CD8-positive, alpha-beta memory T cell (primary cell): ENCODE data around the gene KPNA3. TPM values are rescaled to one million over a fixed set of nuclear protein-coding genes. Genes with fewer than 3 reads are reported as not detected.
A peak's percentile ranks its signal among the peaks of the same experiment; 100 is the strongest.
"Not testable (repeated sequence)": the region's sequence is repeated elsewhere in the genome, so short reads cannot be mapped to it uniquely, and the experiment has no call there.

Experiments
- CTCF ChIA-PET: fragments of 350-600 bp; sonication (Branson Sonifier 250); formaldehyde crosslinking; loops from one replicate; lab custom pipeline; 2021; ENCODE audit warnings: antibody characterized with exemption; lab: Charles Lee
- POLR2A ChIA-PET: fragments of 350-600 bp; sonication (Branson Sonifier 250); formaldehyde crosslinking; loops from one replicate; lab custom pipeline; 2021; ENCODE audit warnings: antibody characterized with exemption; lab: Charles Lee
- DNase-seq, 5 donors: peaks; one replicate each; pipeline versions ENCODE4 v3.0.0 to v3.0.0-alpha.2; 2020 to 2022; ENCODE audit warnings: mixed read lengths in 1 of 5
- H3K27ac ChIP-seq: one replicate; pipeline ENCODE4 v1.7.0; 2013; ENCODE audit warnings: low read depth, mild to moderate bottlenecking, low read length, moderate library complexity
- H3K27me3 ChIP-seq: 2 replicates; pipeline ENCODE4 v1.7.0; 2013; ENCODE audit warnings: low read length, mild to moderate bottlenecking; ENCODE audit not compliant: insufficient read depth, poor library complexity, severe bottlenecking
- H3K36me3 ChIP-seq: 2 replicates; pipeline ENCODE4 v1.7.0; 2013; ENCODE audit warnings: mild to moderate bottlenecking, low read length, moderate library complexity; ENCODE audit not compliant: insufficient read depth
- H3K4me1 ChIP-seq: 2 replicates; pipeline ENCODE4 v1.7.0; 2013; ENCODE audit warnings: mild to moderate bottlenecking, low read length, moderate library complexity; ENCODE audit not compliant: insufficient read depth
- H3K4me3 ChIP-seq: 2 replicates; pipeline ENCODE4 v1.7.0; 2013; ENCODE audit warnings: mild to moderate bottlenecking, low read length
- H3K9me3 ChIP-seq: 2 replicates; pipeline ENCODE4 v1.7.0; 2013; ENCODE audit warnings: mild to moderate bottlenecking, low read length
- H3K27ac Mint-ChIP-seq, 8 donors: one replicate each; pipeline ENCODE4 v1.8.0; 2020 to 2021; ENCODE audit warnings: mixed read lengths in 8 of 8, mild to moderate bottlenecking in 6 of 8, inconsistent platforms in 3 of 8, moderate library complexity in 3 of 8
- H3K27me3 Mint-ChIP-seq, 2 donors: one replicate each; pipeline ENCODE4 v1.8.0; 2020 to 2021; ENCODE audit warnings: mixed read lengths in 2 of 2, mild to moderate bottlenecking in 1 of 2, moderate library complexity in 1 of 2
- H3K36me3 Mint-ChIP-seq, 3 donors: one replicate each; pipeline ENCODE4 v1.8.0; 2020 to 2021; ENCODE audit warnings: mixed read lengths in 3 of 3, inconsistent platforms in 1 of 3, mild to moderate bottlenecking in 1 of 3
- H3K4me1 Mint-ChIP-seq, 3 donors: one replicate each; pipeline ENCODE4 v1.8.0; 2020 to 2021; ENCODE audit warnings: mixed read lengths in 3 of 3, inconsistent platforms in 1 of 3, mild to moderate bottlenecking in 1 of 3
- H3K4me3 Mint-ChIP-seq, 7 donors: one replicate each; pipeline ENCODE4 v1.8.0; 2020 to 2021; ENCODE audit warnings: mixed read lengths in 7 of 7, mild to moderate bottlenecking in 6 of 7, moderate library complexity in 4 of 7, inconsistent platforms in 2 of 7
- H3K9me3 Mint-ChIP-seq, 5 donors: one replicate each; pipeline ENCODE4 v1.8.0; 2020 to 2022; ENCODE audit warnings: mixed read lengths in 5 of 5, mild to moderate bottlenecking in 3 of 5, moderate library complexity in 2 of 5, inconsistent platforms in 1 of 5
- polyA plus RNA-seq: library from polyadenylated mRNA; unstranded; fragments of 300-500 nt; fragmentation: Illumina TruSeq; gene quantifications from one replicate; pipeline ENCODE4 v1.2.3, GENCODE V29; 2021
- total RNA-seq, 2 experiments: library from RNA; stranded (reverse); gene quantifications; one replicate each; pipeline ENCODE4 v1.2.3, GENCODE V29; 2021

KPNA3 gene
- total and polyA plus RNA-seq, 3 experiments from 2014 or later, result 24.3 to 62.8 (median 62.7) TPM

- no peak for DNase-seq
- H3K4me1 Mint-ChIP-seq, result peaks cover 0 to 5% (median 1%) of the 10 kb centered on the region in 3 donors
- no peak overlapping the region for H3K4me3 Mint-ChIP-seq
- Histone ChIP-seq H3K27me3 (no peaks in the 10 kb centered on the region), H3K36me3 (no peaks in the 10 kb centered on the region), H3K4me1 (no peaks in the 10 kb centered on the region), H3K27ac (no peak overlapping the region), H3K4me3 (no peak overlapping the region), H3K9me3 (no peaks in the 10 kb centered on the region)
- no peak overlapping the region for H3K27ac Mint-ChIP-seq
- H3K36me3 Mint-ChIP-seq, result peaks cover 7 to 37% (median 12%) of the 10 kb centered on the region in 3 donors
- ChIA-PET CTCF (no interaction called here), POLR2A (no interaction called here)
- no peaks in the 10 kb centered on the region for H3K27me3 Mint-ChIP-seq
- H3K9me3 Mint-ChIP-seq, result no peaks in the 10 kb centered on the region
These were observed 60.7 kb downstream of the KPNA3 start for GRCh38 chr13:49731766-49732165.

GRCh38 chr13:49716615-49717014 lies 75.9 kb downstream of the KPNA3 start:
- Histone ChIP-seq H3K36me3 (peaks cover 9% of the 10 kb centered on the region), H3K9me3 (peaks cover 4% of the 10 kb centered on the region), H3K4me3 (no peak overlapping the region), H3K27ac (no peak overlapping the region), H3K27me3 (no peaks in the 10 kb centered on the region), H3K4me1 (no peaks in the 10 kb centered on the region)
- no peak for DNase-seq
- Mint-ChIP-seq H3K9me3 (peaks cover 8 to 20% (median 17%) of the 10 kb centered on the region in 5 donors), H3K27me3 (peaks cover 0 to 2% of the 10 kb centered on the region in 2 donors), H3K4me3 (no peak overlapping the region), H3K27ac (no peak overlapping the region), H3K4me1 (no peaks in the 10 kb centered on the region), H3K36me3 (peaks cover 46 to 65% (median 48%) of the 10 kb centered on the region in 3 donors)
- POLR2A ChIA-PET, result no interaction called here
- CTCF ChIA-PET, result no interaction called here

- H3K36me3 ChIP-seq, result peaks cover 4% of the 10 kb centered on the region
- CTCF ChIA-PET, result no interaction called here
- H3K4me1 ChIP-seq, result no peaks in the 10 kb centered on the region
- peaks cover 4% of the 10 kb centered on the region for H3K9me3 ChIP-seq
- no peak overlapping the region for H3K4me3 Mint-ChIP-seq
- H3K27me3 ChIP-seq, result no peaks in the 10 kb centered on the region
- H3K36me3 Mint-ChIP-seq, result peaks cover 44 to 64% (median 46%) of the 10 kb centered on the region in 3 donors
- H3K27ac ChIP-seq, result no peak overlapping the region
- no peaks in the 10 kb centered on the region for H3K4me1 Mint-ChIP-seq
- H3K27ac Mint-ChIP-seq, result no peak overlapping the region
- no peak for DNase-seq
- H3K27me3 Mint-ChIP-seq, result peaks cover 0 to 2% of the 10 kb centered on the region in 2 donors
- H3K4me3 ChIP-seq, result no peak overlapping the region
- POLR2A ChIA-PET, result no interaction called here
- peaks cover 8 to 20% (median 17%) of the 10 kb centered on the region in 5 donors for H3K9me3 Mint-ChIP-seq
These were observed 77.7 kb downstream of the KPNA3 start for GRCh38 chr13:49714757-49715156.

- H3K27me3 ChIP-seq, result no peaks in the 10 kb centered on the region
- no peak overlapping the region for H3K4me3 Mint-ChIP-seq
- H3K36me3 Mint-ChIP-seq, result peaks cover 25 to 59% (median 36%) of the 10 kb centered on the region in 3 donors
These were observed 81.1 kb downstream of the KPNA3 start for GRCh38 chr13:49711218-49711863.

GRCh38 chr13:49704264-49704663 lies 88.2 kb downstream of the KPNA3 start:
- H3K4me3 Mint-ChIP-seq, DNase-seq, H3K9me3 ChIP-seq, H3K27ac Mint-ChIP-seq, H3K27ac ChIP-seq, H3K27me3 Mint-ChIP-seq, CTCF ChIA-PET, H3K9me3 Mint-ChIP-seq, POLR2A ChIA-PET, H3K4me1 ChIP-seq, H3K27me3 ChIP-seq, H3K4me3 ChIP-seq, H3K4me1 Mint-ChIP-seq: not testable (repeated sequence)
- peaks cover 12 to 61% (median 26%) of the 10 kb centered on the region in 3 donors for H3K36me3 Mint-ChIP-seq
- peaks cover 17% of the 10 kb centered on the region for H3K36me3 ChIP-seq

More at GRCh38 chr13:49711218-49711863, 81.1 kb downstream of the KPNA3 start:
- Mint-ChIP-seq H3K27ac (peak overlapping the region in 4 of 8 donors; percentile 15 to 51 (median 38)), H3K9me3 (peaks cover 4 to 12% (median 10%) of the 10 kb centered on the region in 5 donors), H3K4me1 (no peaks in the 10 kb centered on the region), H3K27me3 (peaks cover 0 to 2% of the 10 kb centered on the region in 2 donors)
- Histone ChIP-seq H3K36me3 (peaks cover 5% of the 10 kb centered on the region), H3K4me3 (no peak overlapping the region), H3K9me3 (peaks cover 4% of the 10 kb centered on the region), H3K27ac (no peak overlapping the region), H3K4me1 (no peaks in the 10 kb centered on the region)
- no peak for DNase-seq
- POLR2A ChIA-PET, result interaction anchor here (0.5 kb wide), 1 partner anchor 77 kb away, joined by 4 read pairs; no protein-coding TSS in a partner anchor
- CTCF ChIA-PET, result no interaction called here

GRCh38 chr13:49701491-49701890 lies 91.0 kb downstream of the KPNA3 start:
- Histone ChIP-seq H3K27ac (no peak overlapping the region), H3K36me3 (peaks cover 12% of the 10 kb centered on the region), H3K4me1 (no peaks in the 10 kb centered on the region), H3K9me3 (no peaks in the 10 kb centered on the region), H3K4me3 (no peak overlapping the region), H3K27me3 (no peaks in the 10 kb centered on the region)
- Mint-ChIP-seq H3K27ac (no peak overlapping the region), H3K4me1 (no peaks in the 10 kb centered on the region), H3K4me3 (no peak overlapping the region), H3K27me3 (no peaks in the 10 kb centered on the region), H3K36me3 (peaks cover 11 to 46% (median 15%) of the 10 kb centered on the region in 3 donors), H3K9me3 (no peaks in the 10 kb centered on the region)
- no peak for DNase-seq
- POLR2A ChIA-PET, result no interaction called here
- CTCF ChIA-PET, result no interaction called here

- H3K27ac ChIP-seq, result no peak overlapping the region
- H3K4me1 Mint-ChIP-seq, result no peaks in the 10 kb centered on the region
- H3K27me3 ChIP-seq, result no peaks in the 10 kb centered on the region
- no peaks in the 10 kb centered on the region for H3K27me3 Mint-ChIP-seq
- no peak overlapping the region for H3K4me3 ChIP-seq
- CTCF ChIA-PET, result no interaction called here
- no peak overlapping the region for H3K4me3 Mint-ChIP-seq
- peaks cover 7 to 27% (median 9%) of the 10 kb centered on the region in 3 donors for H3K36me3 Mint-ChIP-seq
- peaks cover 6% of the 10 kb centered on the region for H3K36me3 ChIP-seq
- H3K9me3 Mint-ChIP-seq, result no peaks in the 10 kb centered on the region
- POLR2A ChIA-PET, result no interaction called here
- H3K4me1 ChIP-seq, result no peaks in the 10 kb centered on the region
- H3K27ac Mint-ChIP-seq, result no peak overlapping the region
- H3K9me3 ChIP-seq, result no peaks in the 10 kb centered on the region
- DNase-seq, result no peak
These were observed 95.0 kb downstream of the KPNA3 start for GRCh38 chr13:49697468-49697867.

- ChIA-PET CTCF (no interaction called here), POLR2A (no interaction called here)
- DNase-seq, result no peak
- H3K4me3 ChIP-seq, result no peak overlapping the region
- H3K9me3 ChIP-seq, result no peaks in the 10 kb centered on the region
- Mint-ChIP-seq H3K9me3 (no peaks in the 10 kb centered on the region), H3K4me3 (peak overlapping the region in 2 of 7 donors; percentile 5 to 66), H3K36me3 (peaks cover 0 to 9% (median 0%) of the 10 kb centered on the region in 3 donors), H3K27me3 (no peaks in the 10 kb centered on the region), H3K27ac (peak overlapping the region in 1 of 8 donors; percentile 3), H3K4me1 (peaks cover 17 to 21% (median 19%) of the 10 kb centered on the region in 3 donors)
- peaks cover 13% of the 10 kb centered on the region for H3K4me1 ChIP-seq
- H3K27me3 ChIP-seq, result no peaks in the 10 kb centered on the region
- H3K36me3 ChIP-seq, result no peaks in the 10 kb centered on the region
- H3K27ac ChIP-seq, result no peak overlapping the region
These were observed 98.0 kb downstream of the KPNA3 start for GRCh38 chr13:49694446-49694845.
